Mammary microvascular endothelial cell (primary cell): ENCODE results near the gene OR5H6. TPM values are rescaled to one million over a fixed set of nuclear protein-coding genes. Genes with fewer than 3 reads are reported as not detected.

Experiments used
- total RNA-seq: library from RNA; depleted of rRNA; stranded (reverse); fragments of >200 nt; gene quantifications from 2 replicates; pipeline ENCODE4 v1.2.3, GENCODE V29; 2015

The OR5H6 gene
- not detected in 2 replicates for total RNA-seq

DNA sequence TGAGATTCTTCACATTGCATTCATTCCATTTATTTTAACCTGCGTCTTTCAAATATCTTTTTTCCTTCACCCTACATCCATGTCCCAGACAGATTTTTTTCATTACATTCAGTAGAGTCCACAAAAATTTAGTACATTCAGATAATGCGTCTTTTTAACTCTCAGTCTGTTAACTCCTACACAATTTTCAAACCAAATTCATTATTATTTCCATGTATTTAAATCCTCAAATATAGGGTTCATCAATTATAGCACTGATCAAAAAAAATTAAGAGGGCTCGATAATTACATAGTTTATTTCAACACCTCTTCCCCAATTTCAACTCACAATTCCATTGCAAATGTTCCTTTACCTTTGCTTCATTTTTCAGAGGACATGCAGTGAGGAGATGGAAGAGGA, at the start of gene OR5H6:
Gene OR5H6 (plus strand): TSS at position 301 of the 400 bp plus-strand sequence. CDS start 89 bp downstream, at position 390.

DNA sequence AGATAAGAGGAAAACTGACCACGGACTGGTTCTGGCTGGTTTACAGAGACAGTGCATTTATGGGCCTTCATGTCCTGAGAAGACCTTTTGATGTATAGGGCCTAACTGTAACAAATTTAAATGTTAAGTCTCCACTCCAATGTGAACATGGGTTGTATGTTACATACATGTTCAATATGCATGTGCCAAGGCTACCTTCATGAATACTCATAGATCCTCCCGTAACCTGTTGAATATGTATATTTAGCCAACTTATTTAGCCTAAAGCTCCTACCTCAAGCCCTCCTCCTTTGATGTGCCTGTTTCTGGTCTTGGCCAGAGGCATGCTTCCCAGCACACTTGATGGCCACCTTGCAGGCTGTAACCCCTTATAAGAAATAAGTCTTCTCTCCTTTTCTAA, 18.2 kb downstream of the OR5H6 start, which contains the start of gene OR5H2:
Gene OR5H2 (plus strand): TSS at position 301 of the 400 bp plus-strand sequence. CDS start 398 bp downstream, outside the sequence.

Other genes starting within 250 kb of the OR5H6 start
- gene GABRR3, start 228.9 kb upstream of the OR5H6 start, total RNA-seq = not detected in 2 replicates
- not detected in 2 replicates for gene OR5AC2, start 177.1 kb upstream of the OR5H6 start, total RNA-seq
- gene OR5H1, start 133.5 kb upstream of the OR5H6 start, total RNA-seq = not detected in 2 replicates
- not detected in 2 replicates for gene OR5H14, start 116.8 kb upstream of the OR5H6 start, total RNA-seq
- gene OR5H15, start 97.5 kb upstream of the OR5H6 start, total RNA-seq = not detected in 2 replicates
- not detected in 2 replicates for gene OR5H2, start 18.3 kb downstream of the OR5H6 start, total RNA-seq
- not detected in 2 replicates for gene OR5K4, start 89.6 kb downstream of the OR5H6 start, total RNA-seq
- not detected in 2 replicates for gene OR5K3, start 126.4 kb downstream of the OR5H6 start, total RNA-seq
- gene OR5K1, start 199.0 kb downstream of the OR5H6 start, total RNA-seq = not detected in 2 replicates
- gene OR5K2, start 233.4 kb downstream of the OR5H6 start, total RNA-seq = not detected in 2 replicates